HG03066 (cell line): ENCODE measurements around the gene PAK6.

ENCODE experiments used
- ATAC-seq: cut with Tn5 transposase; IDR thresholded peaks from one replicate; pipeline ENCODE4 v1.9.1; 2021; ENCODE audit warnings: low read depth; ENCODE audit not compliant: unreplicated experiment

PAK6 gene

DNA sequence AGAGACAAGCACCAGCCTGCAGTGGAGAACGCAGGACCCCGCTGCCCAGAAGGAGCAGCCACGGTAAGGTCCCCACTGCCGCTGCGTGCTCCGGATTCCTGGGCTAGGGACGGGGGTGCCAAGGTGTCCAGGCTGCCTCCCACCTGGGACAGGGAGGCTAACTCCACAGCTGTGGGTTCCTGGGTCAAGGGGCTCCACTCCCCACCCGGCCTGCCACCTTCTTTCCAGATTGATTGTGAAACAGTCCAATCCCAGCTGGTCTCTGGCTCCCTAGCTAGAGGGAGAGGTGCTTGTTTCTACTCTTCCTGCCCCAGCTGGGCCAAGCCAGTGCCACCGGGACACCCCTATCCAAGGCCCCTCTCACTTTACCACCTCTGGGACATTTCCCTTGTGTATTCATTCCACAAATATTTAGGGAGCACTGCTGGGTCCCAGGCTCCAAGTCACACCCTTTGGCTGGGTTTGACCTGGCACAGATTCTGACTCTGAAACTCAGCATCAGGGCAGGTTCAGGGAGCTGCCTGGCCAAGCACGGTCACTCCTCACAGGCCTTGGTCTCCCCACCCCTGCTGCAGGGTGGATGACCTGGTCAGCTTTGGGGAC, 1.9 kb downstream of the PAK6 start:
- no peak for ATAC-seq

DNA sequence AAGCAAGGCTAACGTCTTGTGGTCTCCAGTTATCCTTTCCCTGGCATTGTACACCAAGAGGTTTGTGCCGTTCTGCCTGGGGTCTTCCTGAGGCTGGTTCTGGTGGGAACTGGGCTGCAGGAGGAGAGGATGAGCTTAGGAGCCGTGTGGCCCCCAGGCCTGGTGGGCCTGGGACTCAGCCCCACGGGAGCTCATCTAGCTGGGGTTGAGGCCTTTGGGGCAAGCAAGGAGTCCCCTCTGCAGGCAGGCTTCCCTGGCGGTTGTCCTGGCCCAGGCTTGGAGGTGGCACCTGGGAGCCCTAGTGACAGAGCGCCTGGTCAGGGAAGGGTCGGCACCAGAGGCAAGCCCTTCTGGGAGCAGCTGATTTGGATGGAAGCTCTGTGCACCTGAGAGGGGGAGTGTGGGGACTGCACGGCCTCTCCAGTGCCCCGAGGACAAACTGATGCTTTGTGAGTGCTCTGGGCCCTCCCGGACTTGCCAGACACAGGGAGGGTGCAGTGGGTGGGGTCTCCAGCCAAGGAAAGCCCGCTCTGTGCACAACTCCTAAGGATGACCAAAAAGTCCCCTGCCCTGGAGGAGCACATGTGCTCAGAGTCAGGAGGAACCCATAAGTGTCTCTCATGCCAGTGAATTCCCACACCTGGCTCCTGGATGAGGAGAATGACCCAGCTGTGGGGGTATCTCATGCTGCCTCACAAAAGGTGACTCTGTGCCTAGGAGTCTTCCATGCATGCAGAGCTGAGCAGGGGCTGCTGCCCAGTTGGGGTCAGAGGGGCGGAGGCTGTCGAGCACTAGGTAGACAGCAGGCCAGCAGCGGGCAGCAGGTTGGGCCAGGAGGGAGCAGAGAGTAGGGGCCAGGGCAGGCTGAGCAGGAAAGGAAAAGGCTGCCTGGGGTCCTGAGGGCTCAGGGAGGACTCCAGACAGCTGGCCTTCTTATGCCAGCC, 2.7 kb downstream of the PAK6 start:
- no peak for ATAC-seq

DNA sequence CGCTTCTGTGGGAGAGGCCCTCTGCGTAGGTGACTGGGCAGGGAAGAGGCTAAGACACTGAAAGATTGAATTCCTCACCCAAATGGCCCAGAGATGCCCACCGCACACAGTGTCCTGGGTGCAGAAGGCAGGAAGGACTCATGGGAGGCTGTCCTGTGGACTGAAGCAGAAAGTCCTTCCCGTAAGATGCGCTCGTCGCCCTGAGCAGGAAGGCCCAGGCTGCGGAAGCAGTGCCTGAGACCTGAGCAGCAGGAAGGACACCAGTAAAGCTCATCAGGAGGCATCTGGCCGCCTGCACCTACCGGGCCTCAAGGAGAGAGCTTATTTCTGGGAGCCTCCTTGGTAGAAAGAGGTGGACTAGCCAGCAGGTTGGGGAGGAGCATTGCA, 3.3 kb downstream of the PAK6 start:
- no peak for ATAC-seq

GRCh38 chr15:40242601-40243000, 3.7 kb downstream of the PAK6 start:
- no peak for ATAC-seq

DNA sequence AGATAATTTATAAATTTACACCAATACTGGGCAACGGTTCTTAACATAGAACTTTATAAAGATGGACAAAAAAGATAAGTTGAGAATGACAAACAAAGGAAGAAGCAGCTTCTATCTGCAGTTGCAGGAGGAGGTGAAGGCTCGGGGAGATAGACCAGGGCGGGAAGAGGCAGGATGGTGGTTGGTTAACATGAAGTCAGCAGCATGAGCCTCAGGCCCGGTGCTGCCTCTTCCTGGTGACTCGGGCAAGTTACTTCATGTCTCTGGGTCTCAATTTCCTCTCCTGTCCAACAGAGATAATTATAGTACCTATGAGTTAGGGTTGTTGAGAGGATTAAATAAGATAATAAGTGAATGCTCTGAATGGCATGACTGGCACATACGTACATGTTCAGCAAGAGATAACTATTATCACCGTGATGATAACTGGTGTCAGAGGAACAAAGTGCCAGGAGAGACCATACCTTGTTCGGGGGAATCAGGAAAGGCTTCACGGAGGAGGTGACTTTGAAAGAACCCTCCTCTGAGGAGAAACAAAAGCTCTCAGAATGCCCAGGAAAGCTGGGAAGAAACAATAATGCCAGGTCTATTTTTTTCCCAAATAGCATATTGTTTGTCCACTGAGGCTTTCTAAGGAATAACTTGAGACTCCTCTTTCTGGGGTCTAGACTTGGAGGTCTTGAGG, 4.4 kb downstream of the PAK6 start:
- ATAC-seq, result no peak

GRCh38 chr15:40244961-40245523, 6.2 kb downstream of the PAK6 start:
- no peak for ATAC-seq

DNA sequence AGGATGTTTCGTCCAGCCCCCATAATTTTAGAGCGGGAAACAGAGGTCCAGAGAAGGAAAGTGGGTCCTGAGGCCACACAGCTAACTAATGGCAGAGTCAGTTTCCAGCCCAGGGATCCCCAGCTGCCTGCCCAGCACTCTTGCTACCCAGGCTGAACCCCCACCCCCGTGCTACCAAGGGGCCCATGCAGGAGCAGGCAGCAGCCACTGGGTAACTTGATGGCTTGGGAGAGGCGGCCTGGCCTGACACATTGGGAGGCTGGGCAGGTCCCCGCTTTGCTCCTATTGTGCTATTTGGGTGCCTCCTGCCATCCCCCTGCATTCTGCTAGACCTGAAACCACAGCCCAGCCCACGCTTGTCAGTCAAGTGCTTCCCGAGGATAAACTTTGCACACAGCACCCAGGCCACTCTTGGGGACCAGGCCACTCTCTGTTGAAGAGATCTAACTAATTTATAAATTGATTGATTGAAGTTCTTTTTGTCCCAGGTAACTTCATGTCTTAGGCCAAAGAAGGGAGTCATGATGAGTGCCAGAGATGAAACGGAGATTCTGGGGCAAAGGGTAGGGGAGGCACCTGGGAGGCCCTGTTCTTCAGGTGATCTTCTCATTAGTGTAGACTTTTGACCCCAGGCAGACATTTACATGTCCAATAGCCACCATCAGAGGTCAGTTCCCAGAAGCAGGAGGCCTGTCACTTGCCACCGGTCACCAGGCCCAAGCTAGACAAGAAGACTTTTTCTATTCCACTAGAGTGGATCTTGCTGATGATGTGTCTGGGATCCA, 7.0 kb downstream of the PAK6 start:
- no peak for ATAC-seq

GRCh38 chr15:40246496-40247280, 7.8 kb downstream of the PAK6 start:
- no peak for ATAC-seq

- no peak for ATAC-seq
These were observed 8.6 kb downstream of the PAK6 start for GRCh38 chr15:40247406-40247971.

- no peak for ATAC-seq
These were observed 9.3 kb downstream of the PAK6 start for GRCh38 chr15:40248006-40248783.

GRCh38 chr15:40249477-40250303, 10.8 kb downstream of the PAK6 start:
- ATAC-seq, result no peak

DNA sequence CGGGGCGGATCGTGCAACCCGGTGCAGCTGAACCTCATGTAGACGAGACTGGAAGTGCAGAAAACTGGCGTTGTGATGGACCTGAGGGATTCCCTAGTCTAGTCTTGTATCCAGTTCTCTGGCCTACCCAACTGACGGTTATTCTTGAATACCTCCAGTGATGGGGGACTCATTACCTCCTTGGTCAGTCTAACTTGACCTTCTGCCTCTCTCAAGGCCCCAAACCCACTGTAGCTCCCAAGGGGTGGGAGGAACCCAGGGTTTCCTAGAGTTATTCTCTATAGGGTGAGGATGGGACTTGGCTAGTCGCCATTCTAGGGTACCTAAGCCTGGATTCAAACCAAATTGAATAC, 11.4 kb downstream of the PAK6 start:
- ATAC-seq, result no peak

DNA sequence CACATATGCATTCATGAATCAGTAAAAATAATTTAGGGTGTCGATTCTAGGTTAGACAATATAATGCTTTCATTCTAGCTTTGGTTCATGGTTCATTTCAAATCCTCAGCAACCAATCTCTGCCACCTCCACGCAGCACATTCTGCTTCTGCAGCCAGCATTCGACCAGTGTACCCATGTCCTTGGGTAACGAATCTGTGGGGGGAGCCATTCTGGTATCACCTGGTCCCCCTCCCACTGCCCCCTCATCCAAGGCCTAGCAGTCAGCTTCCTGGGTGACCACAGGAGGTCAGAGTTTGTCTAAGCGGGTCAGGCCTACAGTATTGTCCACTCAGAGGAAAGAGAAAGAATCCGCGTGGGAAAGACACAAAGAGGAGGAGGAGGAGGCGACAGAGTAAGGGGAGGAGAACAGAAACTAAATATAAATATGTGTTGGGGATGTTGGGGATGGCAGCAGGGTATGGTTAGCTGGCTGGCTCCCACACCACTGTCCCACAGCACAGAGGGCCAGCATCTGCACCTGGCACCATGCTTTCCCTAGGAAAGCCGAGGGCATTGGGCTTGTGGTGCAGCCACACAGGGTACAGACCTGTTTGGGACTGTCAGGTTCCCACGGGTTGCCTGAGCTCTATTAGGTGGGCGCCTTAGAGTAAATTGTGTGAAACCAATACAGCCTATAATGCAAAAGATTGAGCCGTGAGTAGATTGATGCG, 12.1 kb downstream of the PAK6 start:
- no peak for ATAC-seq

- no peak for ATAC-seq
These were observed 12.8 kb downstream of the PAK6 start for GRCh38 chr15:40251486-40252140.

GRCh38 chr15:40252141-40252437, 13.2 kb downstream of the PAK6 start:
- ATAC-seq, result no peak

- no peak for ATAC-seq
These were observed 13.7 kb downstream of the PAK6 start for GRCh38 chr15:40252438-40253166.
